Astrocyte (in vitro differentiated cells and primary cell): ENCODE results near the gene RASGRP2. TPM values are rescaled to one million over a fixed set of nuclear protein-coding genes. Genes with fewer than 3 reads are reported as not detected.

Experiments
- DNase-seq: peaks from one replicate; pipeline ENCODE4 v3.0.0-alpha.2; 2010; ENCODE audit warnings: low read depth
- FAIRE-seq: peaks from 2 replicates; lab custom pipeline; 2011; peaks lifted over from hg19 to GRCh38; lab: Jason Lieb, UNC
- H2AFZ ChIP-seq: 2 replicates; pipeline ENCODE4 v1.6.0; 2012; ENCODE audit warnings: low read depth, low read length, inconsistent platforms
- H3K27ac ChIP-seq: 2 replicates; pipeline ENCODE4 v1.5.1; 2011; ENCODE audit warnings: low read depth, low read length, inconsistent platforms
- H3K27me3 ChIP-seq: 2 replicates; pipeline ENCODE4 v1.6.0; 2011; ENCODE audit warnings: low read length, inconsistent platforms; ENCODE audit not compliant: insufficient read depth
- H3K36me3 ChIP-seq: 2 replicates; pipeline ENCODE4 v1.5.1; 2011; ENCODE audit warnings: low read length, inconsistent platforms; ENCODE audit not compliant: insufficient read depth
- H3K4me1 ChIP-seq: 2 replicates; pipeline ENCODE4 v1.5.1; 2011; ENCODE audit warnings: low read length, inconsistent platforms; ENCODE audit not compliant: insufficient read depth
- H3K4me2 ChIP-seq: 2 replicates; pipeline ENCODE4 v1.6.0; 2012; ENCODE audit warnings: low read length, inconsistent platforms
- H3K4me3 ChIP-seq: 2 replicates; pipeline ENCODE4 v1.5.1; 2011; ENCODE audit warnings: low read depth, mild to moderate bottlenecking, low read length, inconsistent platforms; ENCODE audit not compliant: insufficient read depth
- H3K79me2 ChIP-seq: 2 replicates; pipeline ENCODE4 v1.6.0; 2012; ENCODE audit warnings: mild to moderate bottlenecking, low read length, inconsistent platforms; ENCODE audit not compliant: insufficient read depth
- H3K9ac ChIP-seq: 2 replicates; pipeline ENCODE4 v1.6.0; 2012; ENCODE audit warnings: mild to moderate bottlenecking, low read length, inconsistent platforms
- H3K9me3 ChIP-seq: 2 replicates; pipeline ENCODE4 v1.5.1; 2012; ENCODE audit warnings: low read depth, mild to moderate bottlenecking, low read length, inconsistent platforms; ENCODE audit not compliant: insufficient read depth
- H4K20me1 ChIP-seq: 2 replicates; pipeline ENCODE4 v1.6.0; 2012; ENCODE audit warnings: low read length, inconsistent platforms; ENCODE audit not compliant: insufficient read depth
- H3K27ac Mint-ChIP-seq: one replicate; pipeline ENCODE4 v1.8.0; 2021; ENCODE audit warnings: mild to moderate bottlenecking, mixed read lengths; ENCODE audit not compliant: unreplicated experiment
- H3K27me3 Mint-ChIP-seq: one replicate; pipeline ENCODE4 v1.8.0; 2021; ENCODE audit warnings: low read depth, mixed read lengths; ENCODE audit not compliant: unreplicated experiment
- H3K36me3 Mint-ChIP-seq: one replicate; pipeline ENCODE4 v1.8.0; 2021; ENCODE audit warnings: low read depth, mixed read lengths; ENCODE audit not compliant: unreplicated experiment
- H3K4me1 Mint-ChIP-seq: one replicate; pipeline ENCODE4 v1.8.0; 2021; ENCODE audit warnings: low read depth, mixed read lengths; ENCODE audit not compliant: unreplicated experiment
- H3K4me3 Mint-ChIP-seq: one replicate; pipeline ENCODE4 v1.8.0; 2021; ENCODE audit warnings: mild to moderate bottlenecking, moderate library complexity, mixed read lengths; ENCODE audit not compliant: unreplicated experiment
- H3K9me3 Mint-ChIP-seq: one replicate; pipeline ENCODE4 v1.8.0; 2021; ENCODE audit warnings: mild to moderate bottlenecking, mixed read lengths; ENCODE audit not compliant: unreplicated experiment
- CTCF ChIP-seq: IDR thresholded peaks from 2 replicates; pipeline ENCODE4 v1.5.1; 2011; ENCODE audit warnings: low read depth, mild to moderate bottlenecking, inconsistent platforms, low read length, moderate library complexity; ENCODE audit not compliant: insufficient read depth
- EZH2 ChIP-seq: IDR thresholded peaks from 2 replicates; pipeline ENCODE4 v1.6.1; 2012; ENCODE audit warnings: mild to moderate bottlenecking, low read length, inconsistent platforms; ENCODE audit not compliant: insufficient read depth
- total RNA-seq: library from RNA; stranded (reverse); gene quantifications from 2 replicates; pipeline ENCODE4 v1.2.1, GENCODE V29; 2021

Gene RASGRP2
- total RNA-seq, 1 donor from 2014 or later = 3.9 TPM

- no peak for DNase-seq
- Histone ChIP-seq H3K79me2 (peaks cover 90% of the 10 kb centered on the region), H3K4me3 (no peak overlapping the region), H4K20me1 (peaks cover 100% of the 10 kb centered on the region), H3K4me1 (peaks cover 10% of the 10 kb centered on the region), H2AFZ (no peak overlapping the region), H3K9me3 (no peaks in the 10 kb centered on the region), H3K27me3 (no peaks in the 10 kb centered on the region), H3K9ac (no peak overlapping the region), H3K27ac (no peak overlapping the region), H3K4me2 (no peak overlapping the region), H3K36me3 (peaks cover 93% of the 10 kb centered on the region)
- no peak for FAIRE-seq
- no peaks in the 10 kb centered on the region for H3K27me3 Mint-ChIP-seq
- no peak overlapping the region for H3K4me3 Mint-ChIP-seq
- no peaks in the 10 kb centered on the region for H3K9me3 Mint-ChIP-seq
- H3K27ac Mint-ChIP-seq = no peak overlapping the region
- no peak for TF ChIP-seq CTCF
- no peak for TF ChIP-seq EZH2
- H3K4me1 Mint-ChIP-seq = peaks cover 20% of the 10 kb centered on the region
- peaks cover 9% of the 10 kb centered on the region for H3K36me3 Mint-ChIP-seq
These were observed 27.9 kb upstream of the RASGRP2 start for GRCh38 chr11:64771861-64772260.

- peaks cover 75% of the 10 kb centered on the region for H3K79me2 ChIP-seq
- no peaks in the 10 kb centered on the region for H3K9me3 ChIP-seq
- FAIRE-seq = no peak
- peaks cover 79% of the 10 kb centered on the region for H3K36me3 ChIP-seq
- no peak overlapping the region for H3K4me3 ChIP-seq
- Mint-ChIP-seq H3K4me3 (no peak overlapping the region), H3K4me1 (peaks cover 7% of the 10 kb centered on the region), H3K9me3 (no peaks in the 10 kb centered on the region), H3K27ac (no peak overlapping the region), H3K36me3 (peaks cover 9% of the 10 kb centered on the region), H3K27me3 (no peaks in the 10 kb centered on the region)
- H2AFZ ChIP-seq = no peak overlapping the region
- no peaks in the 10 kb centered on the region for H3K4me1 ChIP-seq
- H3K27ac ChIP-seq = no peak overlapping the region
- H3K27me3 ChIP-seq = no peaks in the 10 kb centered on the region
- no peak overlapping the region for H3K9ac ChIP-seq
- TF ChIP-seq EZH2 (no peak), CTCF (no peak)
- no peak for DNase-seq
- no peak overlapping the region for H3K4me2 ChIP-seq
- H4K20me1 ChIP-seq = peaks cover 92% of the 10 kb centered on the region
These were observed 26.2 kb upstream of the RASGRP2 start for GRCh38 chr11:64770120-64770519.

GRCh38 chr11:64769283-64769682 is 25.3 kb upstream of the RASGRP2 start:
- Histone ChIP-seq H3K79me2 (peaks cover 68% of the 10 kb centered on the region), H4K20me1 (peaks cover 92% of the 10 kb centered on the region)
- no peak for TF ChIP-seq CTCF
- no peak for TF ChIP-seq EZH2

More at GRCh38 chr11:64769283-64769682, 25.3 kb upstream of the RASGRP2 start:
- Histone ChIP-seq H3K27me3 (no peaks in the 10 kb centered on the region), H3K9ac (no peak overlapping the region), H3K4me1 (peaks cover 6% of the 10 kb centered on the region), H3K4me3 (no peak overlapping the region), H3K4me2 (no peak overlapping the region), H3K27ac (no peak overlapping the region), H3K9me3 (no peaks in the 10 kb centered on the region), H2AFZ (no peak overlapping the region), H3K36me3 (peaks cover 80% of the 10 kb centered on the region)
- Mint-ChIP-seq H3K4me1 (peaks cover 11% of the 10 kb centered on the region), H3K27ac (no peak overlapping the region), H3K4me3 (no peak overlapping the region), H3K36me3 (peaks cover 9% of the 10 kb centered on the region), H3K9me3 (no peaks in the 10 kb centered on the region), H3K27me3 (no peaks in the 10 kb centered on the region)
- FAIRE-seq (no peak), DNase-seq (no peak)
